NCI-H146 treated with DMSO at 0.1 percent for 48 hours (cell line): ENCODE measurements around the gene PDS5A.
"Not testable (repeated sequence)": the region's sequence is repeated elsewhere in the genome, so short reads cannot be mapped to it uniquely, and the experiment has no call there.

Experiments
- DNase-seq: peaks from one replicate; lab custom pipeline; 2025; ENCODE audit not compliant: unreplicated experiment; lab: John Stamatoyannopoulos, UW

Gene PDS5A, protein sequence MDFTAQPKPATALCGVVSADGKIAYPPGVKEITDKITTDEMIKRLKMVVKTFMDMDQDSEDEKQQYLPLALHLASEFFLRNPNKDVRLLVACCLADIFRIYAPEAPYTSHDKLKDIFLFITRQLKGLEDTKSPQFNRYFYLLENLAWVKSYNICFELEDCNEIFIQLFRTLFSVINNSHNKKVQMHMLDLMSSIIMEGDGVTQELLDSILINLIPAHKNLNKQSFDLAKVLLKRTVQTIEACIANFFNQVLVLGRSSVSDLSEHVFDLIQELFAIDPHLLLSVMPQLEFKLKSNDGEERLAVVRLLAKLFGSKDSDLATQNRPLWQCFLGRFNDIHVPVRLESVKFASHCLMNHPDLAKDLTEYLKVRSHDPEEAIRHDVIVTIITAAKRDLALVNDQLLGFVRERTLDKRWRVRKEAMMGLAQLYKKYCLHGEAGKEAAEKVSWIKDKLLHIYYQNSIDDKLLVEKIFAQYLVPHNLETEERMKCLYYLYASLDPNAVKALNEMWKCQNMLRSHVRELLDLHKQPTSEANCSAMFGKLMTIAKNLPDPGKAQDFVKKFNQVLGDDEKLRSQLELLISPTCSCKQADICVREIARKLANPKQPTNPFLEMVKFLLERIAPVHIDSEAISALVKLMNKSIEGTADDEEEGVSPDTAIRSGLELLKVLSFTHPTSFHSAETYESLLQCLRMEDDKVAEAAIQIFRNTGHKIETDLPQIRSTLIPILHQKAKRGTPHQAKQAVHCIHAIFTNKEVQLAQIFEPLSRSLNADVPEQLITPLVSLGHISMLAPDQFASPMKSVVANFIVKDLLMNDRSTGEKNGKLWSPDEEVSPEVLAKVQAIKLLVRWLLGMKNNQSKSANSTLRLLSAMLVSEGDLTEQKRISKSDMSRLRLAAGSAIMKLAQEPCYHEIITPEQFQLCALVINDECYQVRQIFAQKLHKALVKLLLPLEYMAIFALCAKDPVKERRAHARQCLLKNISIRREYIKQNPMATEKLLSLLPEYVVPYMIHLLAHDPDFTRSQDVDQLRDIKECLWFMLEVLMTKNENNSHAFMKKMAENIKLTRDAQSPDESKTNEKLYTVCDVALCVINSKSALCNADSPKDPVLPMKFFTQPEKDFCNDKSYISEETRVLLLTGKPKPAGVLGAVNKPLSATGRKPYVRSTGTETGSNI (N-terminal part only)

DNA sequence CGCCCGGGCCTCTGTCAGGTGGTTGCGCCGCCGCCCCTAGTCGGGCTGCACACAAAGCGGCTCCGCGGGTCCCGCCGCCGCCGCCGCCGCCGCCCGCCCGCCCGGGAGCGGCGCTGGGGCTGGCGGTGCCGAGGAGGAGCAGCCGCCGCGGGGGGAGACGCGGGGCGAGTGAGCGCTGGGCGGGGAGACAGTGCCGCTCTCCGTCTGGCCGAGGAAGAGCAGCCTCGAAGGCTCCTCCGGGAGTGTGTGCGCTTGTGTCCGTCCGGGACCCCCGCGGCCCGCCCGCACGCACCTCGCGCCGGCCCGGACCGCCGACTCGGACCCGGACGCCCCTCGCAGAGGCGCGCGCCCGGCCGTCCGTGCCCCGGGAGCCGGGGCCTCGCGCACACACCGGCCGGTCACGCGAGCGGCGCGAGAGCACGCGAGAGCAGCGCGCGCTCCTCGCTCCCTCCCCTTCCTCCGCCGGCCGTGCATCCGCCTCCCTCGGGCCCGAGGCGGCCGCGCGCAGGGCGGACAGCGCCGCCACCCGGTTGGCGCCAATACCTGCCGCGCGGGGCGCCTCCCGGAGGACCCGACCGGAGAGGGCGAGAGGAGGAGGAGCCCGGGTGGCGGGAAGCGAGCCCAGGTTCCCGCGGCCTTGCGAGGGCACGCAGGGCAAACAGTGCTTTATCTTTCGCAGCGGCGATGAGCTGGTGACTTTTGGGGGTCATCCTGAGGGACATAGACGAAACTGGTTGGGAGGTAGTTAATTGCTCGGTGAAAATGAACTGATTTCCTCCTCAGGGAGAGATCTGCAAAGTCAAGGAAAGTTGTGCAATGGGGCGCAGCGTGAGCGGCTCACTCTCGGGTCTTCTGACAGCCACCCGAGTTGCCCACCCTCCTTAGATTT, at the start of gene PDS5A:
Gene PDS5A (minus strand): TSS at position 423 of the 889 bp plus-strand sequence. CDS start 1,334 bp downstream, outside the sequence.
- peak; percentile 81 for DNase-seq

DNA sequence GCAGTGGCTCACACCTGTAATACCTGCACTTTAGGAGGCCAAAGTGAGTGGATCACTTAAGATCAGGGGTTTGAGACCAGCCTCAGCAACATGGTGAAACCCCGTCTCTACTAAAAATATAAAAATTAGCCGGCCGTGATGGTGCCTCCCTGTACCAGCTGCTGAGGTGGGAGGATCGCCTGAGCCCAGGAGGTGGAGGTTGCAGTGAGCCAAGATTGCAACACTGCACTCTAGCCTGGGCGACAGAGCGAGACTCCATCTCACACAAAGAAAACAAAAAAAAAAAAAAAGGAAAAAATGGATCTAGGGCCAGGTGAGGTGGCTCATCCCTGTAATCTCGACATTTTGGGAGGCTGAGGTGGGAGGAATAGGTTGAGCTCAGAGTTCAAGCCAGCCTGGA, 46.3 kb upstream of the PDS5A start:
- not testable (repeated sequence) for DNase-seq

DNA sequence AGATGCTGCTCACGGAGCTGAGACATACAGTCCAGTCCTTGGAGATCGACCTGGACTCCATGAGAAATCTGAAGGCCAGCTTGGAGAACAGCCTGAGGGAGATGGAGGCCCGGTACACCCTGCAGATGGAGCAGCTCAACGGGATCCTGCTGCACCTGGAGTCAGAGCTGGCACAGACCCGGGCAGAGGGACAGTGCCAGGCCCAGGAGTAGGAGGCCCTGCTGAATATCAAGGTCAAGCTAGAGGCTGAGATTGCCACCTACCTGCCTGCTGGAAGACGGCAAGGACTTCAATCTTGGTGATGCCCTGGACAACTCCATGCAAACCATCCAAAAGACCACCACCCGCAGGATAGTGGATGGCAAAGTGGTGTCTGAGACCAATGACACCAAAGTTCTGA, 43.4 kb upstream of the PDS5A start:
- DNase-seq: not testable (repeated sequence)

DNA sequence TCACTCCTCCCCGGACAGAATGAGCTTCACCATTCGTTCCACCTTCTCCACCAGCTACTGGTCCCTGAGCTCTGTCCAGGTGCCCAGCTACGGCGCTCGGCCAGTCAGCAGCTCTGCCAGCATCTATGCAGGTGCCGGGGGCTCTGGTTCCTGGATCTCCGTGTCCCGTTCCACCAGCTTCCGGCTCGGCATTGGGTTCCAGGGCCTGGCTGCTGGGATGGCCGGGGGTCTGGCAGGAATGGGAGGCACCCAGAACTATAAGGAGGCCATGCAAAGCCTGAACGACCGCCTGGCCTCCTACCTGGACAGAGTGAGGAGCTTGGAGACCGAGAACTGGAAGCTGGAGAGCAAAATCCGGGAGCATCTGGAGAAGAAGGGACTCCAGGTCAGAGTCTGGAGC, 42.5 kb upstream of the PDS5A start:
- DNase-seq: no peak

DNA sequence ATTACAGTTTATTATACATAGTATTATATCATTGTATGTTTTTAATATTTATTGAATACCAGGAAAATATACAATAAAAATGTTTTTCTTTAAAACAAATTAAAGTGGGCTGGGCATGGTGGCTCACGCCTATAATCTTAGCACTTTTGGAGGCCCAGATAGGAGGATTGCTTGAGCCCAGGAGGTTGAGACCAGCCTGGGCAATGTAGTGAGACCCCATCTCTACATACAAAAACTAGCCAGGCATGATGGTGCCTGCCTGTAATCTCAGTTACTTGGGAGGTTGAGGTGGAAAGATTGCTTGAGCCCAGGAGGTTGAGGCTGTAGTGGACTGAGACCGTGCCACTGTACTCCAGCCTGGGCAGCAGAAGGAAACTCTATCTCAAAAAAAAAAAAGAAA, 38.3 kb upstream of the PDS5A start:
- DNase-seq: no peak

DNA sequence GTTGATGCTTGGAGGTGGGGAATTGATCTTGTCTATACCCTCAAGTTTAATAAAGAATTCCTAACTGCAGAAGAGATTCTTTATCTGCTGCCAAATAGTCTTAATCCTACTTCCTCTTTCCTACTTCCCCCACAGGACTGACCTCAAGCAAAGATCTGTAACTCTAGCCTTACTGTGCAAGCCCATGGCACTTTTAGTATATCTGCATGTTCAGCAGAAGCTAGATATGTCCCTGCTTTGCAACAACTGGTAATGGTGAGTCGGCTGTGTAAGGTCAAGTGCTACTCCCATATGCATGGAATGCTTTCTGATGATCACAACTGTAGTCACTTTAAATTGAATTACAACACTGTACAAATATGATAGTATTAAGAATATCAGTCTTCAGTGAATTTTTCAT, 26.3 kb upstream of the PDS5A start:
- no peak for DNase-seq

DNA sequence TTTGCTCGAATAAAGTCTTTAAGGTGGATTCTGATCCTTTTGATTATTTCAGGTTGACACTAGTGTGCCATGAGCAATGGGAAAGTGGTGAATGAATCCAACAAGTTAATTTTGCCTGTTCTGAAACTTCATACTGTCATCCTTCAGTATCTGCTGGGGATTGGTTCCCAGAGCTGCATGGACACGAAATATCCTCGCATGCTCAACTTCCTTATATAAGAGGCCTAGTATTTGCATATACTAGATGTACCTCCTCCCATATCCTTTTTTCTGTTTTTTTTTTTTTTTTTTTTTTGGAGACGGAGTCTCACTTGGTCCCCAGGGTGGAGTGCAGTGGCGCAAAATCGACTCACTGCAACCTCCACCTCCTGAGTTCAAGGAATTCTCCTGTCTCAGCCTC, 23.0 kb upstream of the PDS5A start:
- DNase-seq: no peak

DNA sequence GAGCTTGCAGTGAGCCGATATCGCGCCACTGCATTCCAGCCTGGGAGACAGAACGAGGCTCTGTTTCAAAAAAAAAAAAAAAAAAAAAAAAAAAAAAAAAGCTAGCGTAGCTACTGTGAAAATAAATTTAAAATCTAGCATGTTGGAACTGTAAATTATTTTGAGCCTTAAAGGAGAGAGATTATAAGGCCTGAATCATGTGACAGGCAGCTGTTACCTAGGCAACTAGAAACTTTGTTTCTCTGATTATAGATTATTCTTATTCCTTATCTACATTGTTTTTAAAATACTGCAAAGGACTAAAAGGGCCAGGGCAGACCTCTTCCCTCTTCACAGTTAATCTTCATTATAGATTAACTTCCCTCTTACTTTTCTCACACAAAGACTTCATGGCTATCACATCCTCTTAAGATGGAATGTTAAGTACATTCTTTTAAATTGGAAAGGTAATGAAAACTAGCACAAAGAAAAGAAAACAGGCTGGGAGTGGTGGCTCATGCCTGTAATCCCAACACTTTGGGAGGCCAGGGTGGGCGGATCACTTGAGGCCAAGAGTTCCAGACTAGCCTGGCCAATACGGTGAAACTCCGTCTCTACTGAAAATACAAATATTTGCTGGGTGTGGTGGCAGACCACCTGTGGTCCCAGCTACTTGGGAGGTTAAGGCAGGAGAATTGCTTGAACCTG, 21.1 kb upstream of the PDS5A start:
- no peak for DNase-seq

DNA sequence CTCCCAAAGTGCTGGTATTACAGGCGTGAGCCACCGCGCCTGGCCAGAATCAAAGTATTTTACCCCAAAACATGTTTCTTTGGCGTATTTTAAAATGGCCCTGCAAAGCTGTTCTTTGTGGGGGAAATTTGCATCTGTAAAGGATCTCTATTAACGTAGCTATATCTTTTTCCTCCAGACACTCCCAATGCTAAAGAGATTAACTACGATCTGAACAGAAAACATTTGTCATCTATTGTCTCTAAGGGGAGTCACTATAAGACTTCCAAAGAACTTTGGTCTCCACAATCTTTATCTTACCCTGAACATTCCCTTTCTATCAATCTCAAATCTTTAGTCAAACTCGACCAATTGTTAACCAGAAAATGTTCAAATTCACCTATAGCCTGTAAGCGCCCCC, 19.1 kb upstream of the PDS5A start:
- no peak for DNase-seq

DNA sequence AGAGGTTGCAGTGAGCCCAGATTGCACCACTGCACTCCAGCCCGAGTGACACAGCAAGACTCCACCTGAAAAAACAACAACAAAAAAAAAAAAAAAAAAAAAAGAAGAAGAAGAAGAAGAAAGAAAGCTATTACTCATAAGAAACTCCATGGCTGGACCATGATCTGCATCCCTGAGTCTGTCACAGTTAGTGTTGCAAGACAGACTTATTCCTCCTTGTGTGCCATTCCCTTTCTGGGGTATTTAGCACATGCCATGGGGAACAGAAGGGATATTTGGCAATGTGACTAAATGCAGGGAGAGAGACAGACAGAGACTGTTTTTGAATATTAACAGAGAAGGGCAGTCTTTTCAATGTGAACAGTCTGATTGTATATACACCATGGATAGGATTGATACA, 16.7 kb upstream of the PDS5A start:
- DNase-seq: no peak

DNA sequence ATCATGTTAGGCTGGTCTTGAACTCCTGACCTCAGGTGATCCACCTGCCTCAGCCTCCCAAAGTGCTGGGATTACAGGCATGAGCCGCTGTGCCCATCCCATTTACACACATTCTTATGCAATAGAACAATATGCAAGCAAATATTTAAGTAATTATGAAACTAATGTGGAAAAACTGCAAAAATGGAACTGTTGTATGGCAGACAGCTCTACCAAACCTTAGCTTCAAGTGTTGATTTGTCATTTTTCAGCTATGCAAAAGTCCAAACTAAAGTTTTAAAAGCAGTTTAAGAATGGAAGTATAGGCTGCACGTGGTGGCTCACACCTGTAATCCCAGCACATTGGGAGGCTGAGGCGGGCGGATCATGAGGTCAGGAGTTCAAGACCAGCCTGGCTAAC, 11.7 kb upstream of the PDS5A start:
- DNase-seq: not testable (repeated sequence)

DNA sequence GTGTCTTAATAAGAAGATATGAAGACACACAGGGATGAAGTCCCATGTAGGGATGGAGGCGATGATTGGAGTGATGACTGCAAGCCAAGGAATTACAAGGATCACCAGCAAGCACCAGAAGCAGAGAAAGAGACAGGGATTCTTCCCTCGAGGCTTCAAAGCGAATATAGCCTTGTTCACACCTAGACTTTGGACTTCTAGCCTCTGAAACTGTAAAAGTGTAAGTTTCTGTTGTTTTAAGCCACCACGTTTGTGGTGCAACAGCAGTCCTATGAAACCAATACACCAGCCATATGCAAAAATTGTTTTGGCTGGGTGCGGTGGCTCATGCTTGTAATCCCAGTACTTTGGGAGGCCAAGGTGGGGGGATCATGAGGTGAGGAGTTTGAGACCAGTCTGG, 9.8 kb upstream of the PDS5A start:
- no peak for DNase-seq

DNA sequence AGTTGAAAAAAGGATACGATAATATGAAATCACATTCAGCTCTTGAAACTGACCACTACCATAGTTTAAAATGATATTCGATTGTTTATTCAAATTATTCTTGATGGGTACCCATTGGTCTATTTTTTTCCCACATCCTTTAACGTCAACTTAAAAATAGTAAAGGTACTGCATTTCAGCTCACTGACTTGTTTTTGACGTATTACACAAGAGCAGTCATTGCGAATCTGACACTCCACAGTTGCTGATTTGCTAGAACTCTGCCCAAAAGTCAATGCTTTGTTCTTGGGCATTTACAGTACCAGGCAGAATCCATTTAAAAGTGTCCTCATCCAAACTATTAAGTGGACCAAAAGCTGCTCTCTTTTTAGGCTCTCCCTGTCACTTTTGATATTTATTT, 1.2 kb upstream of the PDS5A start:
- no peak for DNase-seq

DNA sequence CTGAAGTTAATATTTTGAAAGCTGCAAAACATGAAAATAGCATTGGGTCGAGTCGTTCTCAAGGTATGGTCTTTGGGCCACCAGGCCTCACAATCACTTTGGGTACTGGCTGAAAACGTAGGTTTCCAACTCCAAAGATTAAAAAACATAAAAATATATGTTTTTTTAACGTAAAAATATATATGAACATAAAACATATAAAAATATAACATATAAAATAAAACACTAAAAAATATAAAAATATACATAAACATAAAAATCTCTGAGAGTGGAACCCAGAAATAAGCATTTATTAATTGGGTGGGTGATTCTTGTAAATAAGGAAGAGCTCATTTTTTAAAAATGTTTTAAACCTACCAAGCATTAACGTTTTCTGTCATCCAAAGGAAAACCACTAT, 666 bp upstream of the PDS5A start:
- DNase-seq: no peak

DNA sequence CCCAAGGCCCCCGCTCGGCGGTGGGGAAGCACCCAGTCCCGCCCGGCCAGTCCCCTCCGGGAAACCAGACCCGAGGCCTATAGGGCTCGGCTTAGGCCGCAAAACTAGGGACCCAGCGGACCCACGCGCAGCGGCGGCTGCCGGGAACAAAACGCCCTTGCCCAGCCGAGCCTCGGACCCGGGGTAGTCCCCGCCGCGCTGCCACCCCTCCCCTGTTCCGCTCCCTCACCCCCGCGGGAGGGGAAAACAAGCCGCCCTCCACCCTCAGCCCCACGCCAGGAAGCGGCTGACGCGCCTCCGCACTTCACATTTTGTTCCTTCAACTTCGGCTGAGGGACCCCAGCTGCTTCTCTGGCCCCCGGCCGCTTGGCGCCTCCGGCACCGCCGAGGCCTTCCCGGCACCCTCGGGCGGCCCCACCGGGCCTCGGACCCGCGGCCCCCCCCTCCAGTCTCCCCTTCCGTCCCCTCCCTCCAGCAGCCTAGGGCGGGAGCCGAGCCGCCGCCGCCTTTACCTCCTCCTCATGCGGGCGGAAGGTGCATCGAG, 694 bp downstream of the PDS5A start:
- DNase-seq: no peak

DNA sequence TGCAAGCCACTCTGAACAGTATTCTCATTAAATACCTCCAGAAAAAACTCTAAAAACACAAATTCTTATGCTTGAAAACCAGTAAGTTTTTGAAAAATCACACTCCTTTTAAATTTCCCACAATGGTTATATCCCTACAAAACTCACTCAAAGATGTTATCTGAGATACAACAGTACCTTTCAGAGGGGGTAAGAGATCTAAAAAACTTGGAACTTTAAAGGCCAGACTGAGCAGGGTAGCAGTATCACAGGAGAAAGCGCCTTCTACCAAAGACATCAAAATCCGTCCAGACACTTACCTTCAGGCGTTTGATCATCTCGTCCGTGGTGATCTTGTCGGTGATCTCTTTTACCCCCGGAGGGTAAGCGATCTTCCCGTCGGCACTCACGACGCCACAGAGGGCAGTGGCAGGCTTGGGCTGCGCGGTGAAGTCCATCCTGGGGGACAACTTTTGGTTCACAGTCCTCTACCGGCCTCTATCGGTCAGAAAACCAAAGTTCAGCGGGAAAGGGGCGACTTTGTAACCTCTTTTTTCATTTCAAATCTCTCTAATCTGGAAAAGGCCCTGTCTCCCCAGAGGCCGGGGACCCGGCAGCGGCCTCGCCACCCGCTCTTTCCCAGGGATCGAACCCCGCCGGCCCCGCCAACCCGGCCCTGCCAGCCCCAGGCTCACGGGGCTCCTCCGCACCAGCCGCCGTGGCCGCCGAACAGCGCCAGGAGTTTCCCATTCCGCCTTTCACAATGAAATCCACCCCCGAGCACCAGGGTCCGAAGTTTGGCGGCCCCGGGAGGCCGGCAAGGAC, 1.4 kb downstream of the PDS5A start:
- peak; percentile 62 for DNase-seq

DNA sequence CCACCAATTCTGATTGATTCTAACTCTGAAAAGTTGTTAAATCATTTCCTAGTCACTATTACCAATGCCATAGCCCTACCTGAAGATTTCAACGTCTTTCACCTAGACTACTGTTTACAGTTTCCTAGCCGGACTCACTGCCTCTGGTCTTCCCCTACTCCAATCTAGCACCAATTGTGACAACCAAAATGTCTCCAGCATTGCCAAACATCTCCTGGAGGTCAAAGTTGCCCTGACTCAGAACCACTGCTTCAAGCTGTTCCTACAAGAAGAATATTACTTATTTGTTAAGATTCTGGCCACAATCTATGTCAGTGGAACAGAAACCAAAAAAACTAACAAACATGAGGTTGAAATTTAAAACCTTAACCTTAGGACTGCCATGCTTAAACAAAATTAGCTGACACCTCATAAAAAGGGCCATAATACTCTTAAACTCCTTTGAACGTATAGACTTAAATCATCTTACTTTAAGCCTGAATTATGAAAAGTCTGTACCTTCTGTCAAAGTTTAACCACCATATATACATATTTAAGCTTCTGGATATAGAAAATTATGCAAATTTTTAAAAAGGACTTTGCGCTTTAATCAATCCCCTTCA, 2.1 kb downstream of the PDS5A start:
- DNase-seq: no peak

DNA sequence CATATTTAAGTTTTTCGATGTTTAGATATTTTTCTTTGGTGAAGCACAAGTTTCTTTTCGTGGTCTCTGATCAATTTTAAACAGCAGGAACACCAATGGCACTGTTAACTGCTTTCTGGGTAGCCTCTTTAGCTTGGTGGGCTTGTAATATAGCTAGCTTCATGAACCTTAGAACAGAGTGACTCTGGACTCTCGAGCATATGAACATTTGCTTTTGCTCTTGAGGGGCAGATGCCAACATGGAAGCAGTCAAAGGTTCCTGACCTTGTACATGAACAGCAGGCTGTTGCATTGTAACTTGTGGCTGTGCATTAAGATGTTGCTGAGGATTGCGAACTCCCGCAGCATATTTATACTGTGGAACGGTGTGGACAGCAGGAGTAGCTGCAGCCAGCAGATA, 4.7 kb downstream of the PDS5A start:
- not testable (repeated sequence) for DNase-seq
